HepG2 (cell line): ENCODE results near the gene THOP1. TPM values are rescaled to one million over a fixed set of nuclear protein-coding genes. Genes with fewer than 3 reads are reported as not detected.

ENCODE experiments used
- ATAC-seq: fragments of 200-7000 bp; cut with Tn5 transposase; 3 replicates; pipeline ENCODE4 v1.9.1; 2020; ENCODE audit warnings: mild to moderate bottlenecking, moderate library complexity
- BruUV-seq: library from RNA; stranded (reverse); fragments of 400-500 nt; replicated peaks from 2 replicates; lab custom pipeline; 2021; lab: Mats Ljungman, UMichigan
- CTCF ChIA-PET: fragments of 300-600 bp; formaldehyde crosslinking; extraction: SDS; loops from one replicate; lab custom pipeline; 2021; ENCODE audit warnings: low total read pairs, inconsistent platforms, low intra/inter-chr PET ratio; lab: Yijun Ruan, JAX
- POLR2A ChIA-PET: fragments of 350-600 bp; sonication (Branson Sonifier 250); formaldehyde crosslinking; loops from one replicate; lab custom pipeline; 2020; ENCODE audit warnings: antibody characterized with exemption, inconsistent platforms; lab: Yijun Ruan, JAX
- DNase-seq: peaks from one replicate; pipeline ENCODE4 v3.0.0-alpha.2; 2015; ENCODE audit warnings: low spot score
- FAIRE-seq: peaks from 3 replicates; lab custom pipeline; 2011; peaks lifted over from hg19 to GRCh38; lab: Jason Lieb, UNC
- H2AFZ ChIP-seq: one replicate; pipeline ENCODE4 v1.6.1; 2011; ENCODE audit warnings: low read length, inconsistent platforms
- H3K27ac ChIP-seq: fragments of 300-600 bp; 3 replicates; pipeline ENCODE4 v1.8.0; 2011; ENCODE audit warnings: mixed run types, mild to moderate bottlenecking, mixed read lengths, low read length, inconsistent platforms; ENCODE audit not compliant: insufficient read depth; ENCODE audit errors: extremely low read length
- H3K27me3 ChIP-seq, 2 experiments: fragments of 200-600 bp in 1 of 2; 2 replicates in 1 of 2; 3 replicates in 1 of 2; pipeline versions ENCODE4 v1.6.0 to v1.8.0; 2011; ENCODE audit warnings: low read length in 2 of 2, mild to moderate bottlenecking in 2 of 2, moderate library complexity in 2 of 2, inconsistent platforms in 1 of 2; ENCODE audit not compliant: insufficient read depth in 2 of 2, control insufficient read depth in 1 of 2
- H3K36me3 ChIP-seq, 2 experiments: fragments of 200-600 bp in 1 of 2; replicated peaks in 1 of 2; 2 replicates in 1 of 2; 3 replicates in 1 of 2; pipeline versions ENCODE4 v1.5.1 to v1.8.0; 2011; ENCODE audit warnings: low read length in 2 of 2, inconsistent platforms in 1 of 2; ENCODE audit not compliant: insufficient read depth in 2 of 2, control insufficient read depth in 1 of 2
- H3K4me1 ChIP-seq: 2 replicates; pipeline ENCODE4 v1.5.1; 2012; ENCODE audit warnings: low read length, inconsistent platforms; ENCODE audit not compliant: insufficient read depth
- H3K4me2 ChIP-seq: 2 replicates; pipeline ENCODE4 v1.6.0; 2011; ENCODE audit warnings: low read depth, low read length, inconsistent platforms
- H3K4me3 ChIP-seq, 3 experiments: fragments of 200-600 bp in 1 of 3; sonication (generic), shearing (Covaris generic) in 1 of 3; replicated peaks in 1 of 3; 2 replicates each; pipeline ENCODE4 v1.5.1; 2011 to 2016; ENCODE audit warnings: low read length in 3 of 3, inconsistent platforms in 2 of 3, low read depth in 2 of 3, mild to moderate bottlenecking in 2 of 3, control low read depth in 1 of 3, mixed read lengths in 1 of 3; ENCODE audit not compliant: insufficient read depth in 1 of 3
- H3K79me2 ChIP-seq: one replicate; pipeline ENCODE4 v1.6.1; 2011; ENCODE audit warnings: low read length, inconsistent platforms; ENCODE audit not compliant: insufficient read depth
- H3K9ac ChIP-seq: 2 replicates; pipeline ENCODE4 v1.6.0; 2011; ENCODE audit warnings: mild to moderate bottlenecking, low read depth, low read length, inconsistent platforms; ENCODE audit not compliant: insufficient read depth
- H3K9me3 ChIP-seq: 2 replicates; pipeline ENCODE4 v1.5.1; 2012; ENCODE audit warnings: mild to moderate bottlenecking, low read length
- H4K20me1 ChIP-seq: 2 replicates; pipeline ENCODE4 v1.6.0; 2011; ENCODE audit warnings: inconsistent platforms, mild to moderate bottlenecking, low read length, moderate library complexity; ENCODE audit not compliant: insufficient read depth
- ZBTB33 ChIP-seq: sonication (generic); formaldehyde crosslinking; IDR thresholded peaks from 2 replicates; pipeline ENCODE4 v1.4.0; 2020; ENCODE audit warnings: missing genetic modification reagents
- WGBS: methylation state at CpG from one replicate; pipeline ENCODE4 v1.1.6; 2017; ENCODE audit warnings: low lambda C conversion rate; 5-methylcytosine and 5-hydroxymethylcytosine counted together
- in situ Hi-C: cut with HindIII; loops from 2 replicates; pipeline ENCODE4 v1.10.0; 2017; ENCODE audit warnings: low pct_unique_long_range_greater_than_20kb; ENCODE audit not compliant: extremely low pct_ligation_motif_present
- intact Hi-C: fragments of 100-400 bp; cut with micrococcal nuclease; formaldehyde crosslinking; loops from one replicate; pipeline ENCODE4 v1.10.0; 2022; ENCODE audit not compliant: unreplicated experiment
- polyA plus RNA-seq, 8 experiments: library from polyadenylated mRNA; depleted of rRNA in 3 of 8; stranded (reverse) in 7 of 8; unstranded in 1 of 8; fragments of >200 nt; fragmentation: Illumina TruSeq in 4 of 8; extraction: Trizol in 4 of 8; gene quantifications; 2 replicates each; pipeline versions ENCODE4 v1.2.1 to v1.2.3, GENCODE V29; 2011 to 2016; ENCODE audit warnings: low read depth in 4 of 8, missing spikeins in 1 of 8, mixed read lengths in 1 of 8; ENCODE audit not compliant: insufficient read depth in 1 of 8
- total RNA-seq, 5 experiments: library from RNA; depleted of rRNA; stranded (reverse); fragments of >200 nt; fragmentation: Illumina TruSeq; extraction: Trizol; gene quantifications; 2 replicates each; pipeline ENCODE4 v1.2.3, GENCODE V29; 2016; ENCODE audit warnings: low read depth in 1 of 5
- TF ChIP-seq, protein P1 (sequence below): sonication (generic); formaldehyde crosslinking; IDR thresholded peaks from 2 replicates; pipeline ENCODE4 v1.5.1; 2020; ENCODE audit warnings: missing genetic modification reagents, mild to moderate bottlenecking, borderline replicate concordance

Gene THOP1
- total and polyA plus RNA-seq, 2 of the 13 experiments (the other 11 are each of a cell fraction or from before 2014, with no cell fraction given): 74.4 to 116 TPM

DNA sequence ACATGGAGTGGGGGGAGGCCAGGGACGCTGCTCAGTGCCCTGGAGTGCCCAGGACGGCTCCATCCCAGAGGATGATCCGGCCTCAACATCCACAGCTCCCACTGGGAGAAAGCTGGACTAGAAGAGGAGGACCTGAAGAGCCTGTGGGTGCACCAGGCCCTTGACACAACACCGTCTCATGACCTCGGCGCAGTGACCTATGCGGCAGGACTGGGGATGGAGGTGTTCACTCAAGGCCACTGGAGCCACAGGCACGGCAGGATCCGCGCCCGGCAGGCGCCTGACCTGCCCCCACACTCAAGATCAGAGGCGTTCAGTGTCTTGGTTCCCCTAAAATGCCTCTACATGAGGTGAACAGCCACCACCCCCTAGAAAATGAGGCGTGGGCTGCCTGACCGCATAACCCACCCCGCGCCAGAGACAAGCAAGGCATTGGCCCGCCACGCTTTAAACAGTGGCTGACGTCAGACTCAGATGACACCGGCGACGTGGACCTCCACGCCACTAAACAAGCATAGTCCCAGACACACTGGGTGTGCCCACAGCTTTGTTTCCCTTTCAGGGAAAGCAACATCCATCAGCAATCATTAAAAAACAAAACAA is 10.2 kb upstream of the THOP1 start:
- H2AFZ ChIP-seq: no peak overlapping the region
- H3K4me1 ChIP-seq: peaks cover 39% of the 10 kb centered on the region
- intact Hi-C loops: no loop called here
- peaks cover 14% of the 10 kb centered on the region for H4K20me1 ChIP-seq
- 98% methylated on average over 16 of the region's 24 CpGs for WGBS
- DNase-seq: no peak
- in situ Hi-C loops: no loop called here
- H3K27ac ChIP-seq: peak overlapping the region; percentile 85
- H3K9me3 ChIP-seq: no peaks in the 10 kb centered on the region
- CTCF ChIA-PET: no interaction called here
- peak overlapping the region in 2 of 3 experiments; percentile 58 to 67; a peak in 1 of 6 replicates for H3K4me3 ChIP-seq
- H3K4me2 ChIP-seq: peak overlapping the region; percentile 87
- TF ChIP-seq ZBTB33: peak; percentile 27; the same call in 1 of the 2 replicates
- TF ChIP-seq, protein P1, sequence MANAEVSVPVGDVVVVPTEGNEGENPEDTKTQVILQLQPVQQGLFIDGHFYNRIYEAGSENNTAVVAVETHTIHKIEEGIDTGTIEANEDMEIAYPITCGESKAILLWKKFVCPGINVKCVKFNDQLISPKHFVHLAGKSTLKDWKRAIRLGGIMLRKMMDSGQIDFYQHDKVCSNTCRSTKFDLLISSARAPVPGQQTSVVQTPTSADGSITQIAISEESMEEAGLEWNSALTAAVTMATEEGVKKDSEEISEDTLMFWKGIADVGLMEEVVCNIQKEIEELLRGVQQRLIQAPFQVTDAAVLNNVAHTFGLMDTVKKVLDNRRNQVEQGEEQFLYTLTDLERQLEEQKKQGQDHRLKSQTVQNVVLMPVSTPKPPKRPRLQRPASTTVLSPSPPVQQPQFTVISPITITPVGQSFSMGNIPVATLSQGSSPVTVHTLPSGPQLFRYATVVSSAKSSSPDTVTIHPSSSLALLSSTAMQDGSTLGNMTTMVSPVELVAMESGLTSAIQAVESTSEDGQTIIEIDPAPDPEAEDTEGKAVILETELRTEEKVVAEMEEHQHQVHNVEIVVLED (CRISPR knock-in tag): no peak
- TF ChIP-seq, all 625 proteins: peak for 1
- peaks cover 4 to 15% of the 10 kb centered on the region in 2 experiments; a peak in 4 of 5 replicates for H3K36me3 ChIP-seq
- H3K9ac ChIP-seq: peak overlapping the region; percentile 83
- BruUV-seq: no TSS peak
- ATAC-seq (no peak), FAIRE-seq (no peak)
- POLR2A ChIA-PET: interaction anchor here (1.2 to 1.4 kb wide), 4 partner anchors 9 to 92 kb away, joined by 3 to 6 read pairs (median 4); partner anchors contain the start of genes SGTA, THOP1 and ZNF556
- peaks cover 85% of the 10 kb centered on the region for H3K79me2 ChIP-seq
- H3K27me3 ChIP-seq: no peaks in the 10 kb centered on the region
